ENCODE measurements around the gene AGA.

Gene AGA

DNA sequence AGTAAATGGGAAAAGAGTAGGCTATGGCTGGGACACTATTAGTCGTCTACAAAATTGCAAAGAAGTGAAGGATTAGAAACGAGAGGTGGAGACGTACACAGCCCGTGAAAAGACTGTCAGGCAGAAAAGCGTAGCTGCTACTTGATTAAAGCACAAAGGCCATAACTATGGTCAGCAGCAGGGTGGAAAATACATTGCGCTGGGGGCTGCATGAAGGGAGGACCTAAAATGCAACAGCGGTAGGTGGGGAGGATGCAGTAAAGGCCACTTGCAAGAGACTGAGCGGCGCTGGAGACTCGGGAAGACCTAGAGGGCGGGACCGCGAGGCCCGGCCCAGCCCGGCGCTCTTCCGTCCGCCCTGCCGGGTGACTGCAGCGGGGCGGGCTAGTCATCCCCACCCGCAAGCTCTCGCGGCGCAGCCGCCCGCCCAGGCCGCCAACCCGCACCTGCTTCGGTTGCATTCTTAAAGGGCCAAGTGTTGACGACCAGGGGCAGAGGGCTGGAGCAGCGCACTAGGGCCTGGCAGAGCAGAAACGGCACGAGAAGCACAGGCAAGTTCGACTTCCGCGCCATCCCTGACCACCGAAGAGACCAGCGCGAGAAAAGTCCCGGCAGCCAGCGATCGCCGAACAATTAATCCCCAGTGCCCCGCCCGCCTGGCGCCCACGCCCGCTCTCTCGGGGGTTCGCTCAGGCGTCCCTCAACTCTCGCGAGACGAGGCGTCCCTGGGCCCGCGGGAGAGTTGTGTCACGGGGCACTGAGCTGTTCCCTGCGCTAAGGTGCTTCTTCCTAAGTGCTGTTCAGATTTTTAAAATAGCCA lies at the start of gene AGA:
Gene AGA (minus strand): TSS at position 635 of the 820 bp plus-strand sequence. CDS start 62 bp downstream, at position 573.
- DNase-seq (ENCODE audit: low read depth, low spot score) = peak; percentile 74

DNA sequence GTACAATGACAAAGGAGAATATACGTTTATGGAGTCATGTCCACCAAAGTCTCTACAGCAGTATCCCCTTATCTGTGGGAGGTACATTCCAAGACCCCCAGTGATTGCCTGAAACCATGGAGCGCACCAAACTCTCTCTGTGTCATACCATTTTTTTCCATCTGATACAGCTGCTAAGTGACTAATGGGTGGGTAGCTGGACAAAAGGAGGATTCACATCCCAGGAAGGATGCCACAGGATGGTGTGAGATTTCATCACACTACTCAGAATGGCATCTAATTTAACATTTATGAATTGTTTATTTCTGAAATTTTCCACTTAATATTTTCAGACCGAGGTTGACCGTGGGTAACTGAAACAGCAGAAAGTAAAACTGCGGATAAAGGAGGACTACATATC lies 49.8 kb upstream of the AGA start:
- DNase-seq (ENCODE audit: low read depth, low spot score) = no peak

DNA sequence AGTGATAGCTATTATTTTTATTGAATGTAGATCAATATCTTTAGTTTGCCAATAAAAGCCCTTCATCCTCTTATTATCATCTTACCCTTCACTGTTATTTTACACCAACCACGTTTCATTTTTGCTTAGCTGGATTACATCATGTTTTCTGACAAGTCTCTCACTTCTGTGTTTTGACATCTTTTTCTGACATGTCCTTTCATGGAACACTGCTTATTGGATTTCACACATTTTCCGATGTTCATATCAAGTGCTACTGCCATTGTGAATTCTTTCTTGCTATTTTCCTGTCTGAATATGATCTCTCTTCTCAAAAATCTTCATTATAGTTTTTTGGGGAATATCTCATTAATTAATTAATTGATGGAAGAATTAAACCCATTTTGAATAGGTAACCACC lies 48.5 kb upstream of the AGA start:
- no peak for DNase-seq (ENCODE audit: low read depth, low spot score)

DNA sequence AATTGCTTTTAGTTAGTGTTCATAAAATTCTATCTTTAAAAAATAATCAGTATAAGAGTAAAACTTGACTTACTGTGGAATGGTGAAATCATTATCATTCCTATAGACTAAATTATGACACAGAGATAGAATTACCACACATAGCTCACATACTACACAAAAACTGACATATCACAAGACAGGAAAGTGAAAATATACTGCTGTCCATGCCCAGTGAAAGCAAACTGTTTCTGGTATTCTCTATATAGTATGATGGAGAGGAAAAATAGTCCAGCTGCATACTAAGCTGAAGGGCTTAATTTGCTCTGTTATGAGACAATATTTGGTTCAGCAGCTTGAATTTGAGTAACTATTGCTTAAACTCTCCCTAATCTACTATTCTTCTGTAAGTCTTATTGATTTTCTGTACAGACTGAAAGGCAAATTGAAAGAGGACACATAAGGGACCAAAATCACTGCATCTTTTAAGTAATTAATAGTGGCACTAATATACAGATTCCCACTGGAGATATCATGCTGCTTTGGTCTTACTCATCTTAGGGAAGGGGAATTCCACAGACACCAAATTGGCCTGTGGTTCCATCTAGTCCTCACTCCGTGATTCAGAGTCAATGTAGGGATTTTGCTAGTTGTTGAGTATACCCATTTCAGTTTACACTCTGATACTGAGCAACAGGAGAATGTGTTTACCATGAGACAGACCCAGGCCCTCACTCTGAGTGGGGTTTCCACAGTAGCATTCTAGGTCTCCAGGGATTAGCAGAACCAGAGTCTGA lies 47.4 kb upstream of the AGA start:
- no peak for DNase-seq (ENCODE audit: low read depth, low spot score)

DNA sequence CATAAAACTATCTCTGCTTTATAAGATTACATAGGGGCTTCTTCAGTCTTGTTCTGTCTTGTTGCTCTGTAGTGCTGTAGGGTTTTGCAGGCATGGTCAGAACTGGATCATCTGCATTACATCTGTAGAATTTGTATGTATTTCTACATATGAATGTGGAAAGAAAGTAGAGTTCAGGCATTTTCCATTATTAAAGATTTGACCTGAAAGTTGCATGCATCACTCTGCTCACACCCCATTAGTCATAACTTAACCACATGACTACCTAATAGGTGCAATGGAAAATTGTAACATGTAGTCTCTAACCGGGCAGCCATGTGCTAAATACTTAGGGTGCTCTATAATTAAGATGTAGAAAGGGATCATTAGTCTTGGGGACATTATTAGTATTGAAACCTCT lies 45.7 kb upstream of the AGA start:
- DNase-seq (ENCODE audit: low read depth, low spot score) = no peak

DNA sequence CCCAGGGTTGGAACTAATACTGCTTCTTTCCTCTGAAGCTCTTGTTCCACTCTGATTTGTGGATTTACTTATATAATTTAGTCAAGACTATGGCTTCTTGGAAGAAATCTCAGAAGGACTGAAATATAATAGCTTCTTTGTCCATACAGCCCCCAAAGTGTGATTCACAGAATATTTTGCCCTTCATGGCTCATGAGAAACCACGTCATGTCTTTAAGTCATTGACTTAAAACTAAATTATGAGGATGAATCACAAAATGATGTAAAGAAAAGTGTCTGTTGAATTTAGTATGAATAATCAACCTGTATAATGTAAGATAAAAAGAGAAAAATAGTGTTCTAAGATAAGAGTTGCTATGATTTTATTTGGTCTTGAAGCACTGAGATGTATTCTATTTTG lies 43.3 kb upstream of the AGA start:
- no peak for DNase-seq (ENCODE audit: low read depth, low spot score)

DNA sequence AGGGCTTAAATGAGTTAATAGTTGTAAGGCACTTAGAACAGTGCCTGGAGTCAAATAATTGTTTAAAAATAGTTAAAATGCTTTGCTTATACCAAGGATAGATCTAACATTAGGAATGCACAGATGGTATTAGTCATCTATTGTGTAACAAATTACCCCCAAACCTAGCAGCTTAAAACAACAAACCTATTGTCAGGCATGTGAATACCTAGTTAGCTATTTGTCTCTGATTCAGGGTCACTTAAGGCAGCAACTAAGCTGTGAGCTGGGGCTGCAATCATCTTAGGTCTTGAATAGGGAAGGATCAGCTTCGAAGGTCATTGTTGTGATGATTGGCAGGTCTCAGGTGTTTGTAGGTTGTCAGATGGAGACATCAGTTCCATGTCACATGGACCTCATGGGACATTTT lies 42.4 kb upstream of the AGA start:
- DNase-seq (ENCODE audit: low read depth, low spot score) = no peak

DNA sequence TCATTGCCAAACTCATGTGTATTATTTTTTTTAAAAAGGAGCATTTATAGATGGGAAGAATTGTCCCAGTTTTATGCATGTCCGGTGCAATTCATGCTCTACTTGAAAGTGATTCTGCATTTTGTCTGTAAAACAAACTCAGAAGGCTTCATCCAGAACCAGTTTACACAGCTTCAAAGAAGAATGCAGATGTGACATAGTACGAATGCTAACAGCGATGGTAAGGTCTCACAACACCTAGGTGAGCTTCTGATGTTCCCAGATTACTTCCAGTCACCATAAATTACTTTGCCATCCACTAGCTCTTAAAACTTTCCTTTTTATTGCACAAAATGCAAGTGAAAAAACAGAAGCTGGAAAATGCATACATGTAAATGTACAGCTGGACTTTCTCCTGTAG lies 41.5 kb upstream of the AGA start:
- no peak for DNase-seq (ENCODE audit: low read depth, low spot score)

DNA sequence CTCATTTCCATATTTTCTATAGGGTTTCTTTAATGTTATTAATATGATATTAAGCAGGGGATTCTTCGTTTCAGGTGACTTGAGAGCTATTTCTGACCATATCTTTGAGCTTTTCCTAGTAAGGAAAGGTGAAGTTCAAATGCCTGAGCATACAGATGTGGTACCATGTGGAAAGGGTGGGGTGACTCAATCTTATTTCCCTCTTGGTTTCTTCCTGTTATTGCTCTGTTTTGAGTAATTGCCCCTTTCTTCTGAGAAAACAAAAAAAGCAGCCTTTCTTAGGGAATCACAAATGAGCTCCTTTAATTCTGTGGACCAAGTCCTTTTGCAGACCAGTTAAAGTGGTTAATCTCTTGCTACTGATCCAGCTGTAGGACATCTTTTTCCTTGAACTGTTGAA lies 41.0 kb upstream of the AGA start:
- DNase-seq (ENCODE audit: low read depth, low spot score) = no peak

DNA sequence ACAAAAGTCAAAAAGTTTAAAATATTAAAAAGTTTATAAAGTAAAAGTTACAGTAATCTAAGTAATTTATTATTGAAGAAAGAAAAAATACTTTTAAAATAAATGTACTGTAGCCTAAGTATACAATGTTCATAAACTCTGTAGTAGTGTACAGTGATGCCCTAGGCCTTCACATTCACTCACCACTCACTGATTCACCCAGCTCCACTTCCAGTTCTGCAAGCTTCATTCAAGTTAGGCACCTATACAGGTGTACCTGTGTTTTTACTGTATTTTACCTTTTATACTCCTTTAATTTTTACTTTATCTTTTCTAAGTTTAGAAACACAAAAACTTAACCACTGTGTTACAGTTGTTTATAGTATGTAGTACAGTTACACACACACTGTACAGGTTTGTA lies 40.1 kb upstream of the AGA start:
- no peak for DNase-seq (ENCODE audit: low read depth, low spot score)

DNA sequence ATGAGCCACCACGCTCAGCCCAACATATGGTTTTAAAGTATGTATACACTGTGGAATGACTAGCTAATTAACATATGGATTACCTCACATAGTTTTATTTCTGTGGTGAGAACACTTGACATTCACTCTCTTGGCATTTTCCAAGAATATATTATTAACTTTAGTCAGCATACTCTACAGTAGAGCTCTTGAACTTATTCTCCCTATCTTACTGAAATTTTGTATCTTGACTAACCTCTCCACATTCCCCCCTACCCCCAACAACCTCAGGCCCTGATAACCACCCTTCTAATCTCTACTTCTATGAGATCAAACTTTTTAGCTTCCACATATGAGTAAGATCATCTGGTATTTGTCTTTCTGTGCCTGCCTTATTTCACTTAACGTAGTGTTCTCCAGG lies 38.6 kb upstream of the AGA start:
- no peak for DNase-seq (ENCODE audit: low read depth, low spot score)

DNA sequence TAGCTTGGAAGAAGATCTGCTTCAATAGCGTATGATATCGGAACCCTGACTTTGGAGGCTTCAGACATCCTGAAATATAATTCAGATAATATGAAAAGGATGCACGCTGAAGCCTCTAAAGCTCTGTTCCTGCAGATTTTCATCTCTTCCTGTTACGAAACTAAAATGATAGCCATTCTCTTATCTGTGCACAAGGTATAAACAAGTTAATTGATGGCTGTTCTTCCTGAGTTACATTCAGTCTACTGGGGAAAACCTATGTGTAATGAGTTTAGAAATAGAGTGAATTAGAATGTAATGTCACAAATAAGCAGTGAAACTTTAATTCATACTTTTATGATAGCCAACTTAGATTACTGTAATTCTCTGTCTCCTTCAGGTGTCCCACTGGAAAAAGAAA lies 36.8 kb upstream of the AGA start:
- no peak for DNase-seq (ENCODE audit: low read depth, low spot score)

DNA sequence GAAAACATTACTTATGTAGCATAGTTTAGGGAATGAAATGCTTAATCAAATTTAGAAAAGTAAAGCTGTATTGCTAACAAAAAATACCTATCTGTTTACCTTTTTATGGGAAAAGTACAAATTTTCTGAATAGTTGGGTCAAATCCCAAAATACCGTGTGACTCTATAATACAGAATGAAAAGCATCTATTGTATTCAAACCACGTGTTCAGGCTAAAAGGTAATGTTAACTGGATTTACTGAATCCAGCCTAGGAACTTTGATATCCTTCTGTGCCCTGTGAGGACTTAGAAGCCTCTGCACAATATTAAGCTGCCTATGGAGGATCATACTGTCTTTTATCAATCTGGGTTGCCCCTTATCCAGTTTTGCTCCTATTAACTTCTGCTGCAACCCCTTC lies 36.3 kb upstream of the AGA start:
- no peak for DNase-seq (ENCODE audit: low read depth, low spot score)

DNA sequence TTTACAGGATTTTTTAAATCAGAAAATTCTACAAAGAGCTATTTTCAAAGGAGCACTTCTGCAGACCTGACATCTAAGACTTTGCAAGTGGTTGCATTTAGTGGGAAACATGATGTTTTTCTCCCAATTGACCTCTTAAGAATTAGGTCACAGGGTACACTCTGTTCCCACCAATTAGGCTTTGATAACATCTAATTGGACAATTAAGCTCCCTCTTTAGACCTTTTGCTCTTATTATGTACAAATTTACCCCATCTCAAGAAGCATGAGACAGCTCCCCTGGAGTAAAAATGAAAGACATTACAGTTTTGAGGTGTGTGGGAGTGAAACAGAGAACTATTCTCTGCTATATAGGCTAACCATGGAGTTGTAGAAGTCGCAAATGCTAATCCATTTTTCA lies 31.8 kb upstream of the AGA start:
- no peak for DNase-seq (ENCODE audit: low read depth, low spot score)

DNA sequence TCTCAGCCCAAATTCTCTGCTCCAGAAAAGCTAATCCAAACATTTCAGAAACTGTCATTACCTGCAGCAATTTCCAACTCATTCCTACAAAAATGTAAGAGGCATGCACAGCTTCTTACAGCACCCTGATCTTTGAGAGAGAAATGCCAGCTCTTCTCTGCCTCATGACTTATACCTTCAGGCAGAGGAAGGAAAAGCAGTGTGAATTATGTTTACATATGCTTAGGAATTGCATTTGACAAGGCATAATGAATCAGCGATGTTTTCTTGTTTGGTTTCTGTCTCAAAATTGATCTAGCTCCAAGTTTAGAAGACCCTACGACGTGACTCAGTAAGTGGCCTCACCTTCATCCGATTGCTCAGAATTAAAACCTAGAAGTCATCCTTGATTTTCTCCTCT lies 21.8 kb upstream of the AGA start:
- DNase-seq (ENCODE audit: low read depth, low spot score) = no peak

DNA sequence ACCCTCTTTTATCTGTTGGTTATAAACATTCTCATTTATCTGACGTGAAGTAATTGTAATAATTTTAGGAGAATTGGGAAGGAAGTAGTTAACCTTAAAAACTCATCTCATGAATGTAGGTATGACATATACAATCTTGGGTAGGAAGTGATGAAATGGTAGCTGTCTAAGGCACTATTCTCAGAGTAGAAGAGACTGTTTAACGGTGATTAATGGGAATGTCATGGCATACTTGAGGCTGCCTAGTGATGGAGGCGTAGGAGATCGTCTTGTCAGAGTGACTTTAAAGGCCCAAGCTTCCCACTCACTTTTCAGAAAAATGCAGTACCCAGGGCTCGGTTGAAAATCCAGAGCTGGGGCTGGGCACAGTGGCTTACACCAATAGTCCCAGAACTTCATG lies 19.4 kb upstream of the AGA start:
- no peak for DNase-seq (ENCODE audit: low read depth, low spot score)

DNA sequence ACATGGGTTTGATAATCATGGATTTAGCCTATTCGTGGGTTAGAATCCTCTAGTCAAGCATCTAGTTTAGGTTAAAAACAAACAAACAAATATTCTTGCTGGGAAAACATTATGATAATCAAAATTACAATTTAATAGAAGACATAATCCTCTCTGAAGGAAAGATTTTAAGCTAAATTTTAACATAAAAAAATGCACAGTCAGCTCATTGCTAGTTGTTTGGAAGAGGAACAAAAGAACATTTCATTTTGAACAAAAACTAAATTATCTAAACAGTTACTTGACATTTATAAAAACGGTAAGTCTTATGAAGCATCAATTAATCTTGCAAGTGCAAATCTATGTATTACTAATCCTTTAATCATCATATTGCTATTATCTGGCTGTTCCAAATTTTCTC lies 18.2 kb upstream of the AGA start:
- no peak for DNase-seq (ENCODE audit: low read depth, low spot score)

DNA sequence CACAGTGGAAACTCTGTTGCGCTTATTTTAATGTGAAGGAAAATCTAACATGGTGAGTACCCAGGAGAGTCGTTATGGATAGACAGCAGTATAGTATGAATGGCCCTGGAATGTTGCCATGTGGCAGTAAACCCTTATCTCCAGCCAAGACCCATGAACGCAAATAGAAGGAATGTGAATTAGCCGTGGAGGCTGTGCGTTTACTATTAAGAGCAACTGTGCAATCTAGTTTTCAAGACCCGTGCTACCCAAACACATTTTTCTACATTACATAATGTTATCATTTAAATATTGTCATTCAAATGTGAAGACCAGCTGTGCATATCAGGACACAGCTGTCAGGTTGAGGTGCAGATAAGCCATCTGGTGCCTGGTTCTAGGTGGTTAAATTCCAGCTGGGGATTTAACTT lies 13.3 kb upstream of the AGA start:
- no peak for DNase-seq (ENCODE audit: low read depth, low spot score)

DNA sequence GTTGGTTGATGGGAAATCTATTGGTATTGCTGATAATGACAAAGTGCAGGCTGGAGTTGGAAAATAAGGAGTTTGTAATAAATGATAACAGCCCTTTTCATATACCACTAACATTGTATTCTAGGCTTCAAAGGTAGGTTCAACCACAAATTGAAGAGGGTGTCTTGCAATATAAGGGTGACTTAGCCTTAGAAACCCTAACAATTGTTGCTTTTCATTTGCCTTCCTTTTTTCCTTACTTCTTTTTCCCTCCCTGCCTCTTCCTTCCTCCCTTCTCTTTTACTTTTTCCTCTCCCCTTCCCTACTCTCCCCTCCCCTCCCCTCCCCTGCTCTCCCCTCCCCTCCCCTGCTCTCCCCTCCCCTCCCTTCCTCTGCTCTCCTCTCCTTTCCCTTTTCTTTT lies 10.9 kb upstream of the AGA start:
- no peak for DNase-seq (ENCODE audit: low read depth, low spot score)

DNA sequence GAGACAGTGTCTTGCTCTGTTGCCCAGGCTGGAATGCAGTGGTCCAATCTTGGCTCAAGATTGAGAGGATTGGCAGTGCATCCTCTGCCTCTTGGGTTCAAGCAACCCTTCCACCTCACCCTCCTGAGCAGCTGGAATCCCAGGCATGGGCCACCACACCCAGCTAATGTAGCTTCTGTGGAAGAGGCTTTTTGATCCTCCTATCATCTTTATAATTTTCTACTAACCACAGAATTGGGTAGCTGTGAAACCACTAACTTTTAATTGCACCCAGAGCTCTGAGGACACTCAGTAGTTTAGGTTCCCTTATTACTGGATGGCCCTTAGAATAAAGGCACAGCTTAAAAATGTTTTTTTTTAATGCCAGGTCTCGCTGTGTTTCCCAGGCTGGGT lies 8.9 kb upstream of the AGA start:
- no peak for DNase-seq (ENCODE audit: low read depth, low spot score)

DNA sequence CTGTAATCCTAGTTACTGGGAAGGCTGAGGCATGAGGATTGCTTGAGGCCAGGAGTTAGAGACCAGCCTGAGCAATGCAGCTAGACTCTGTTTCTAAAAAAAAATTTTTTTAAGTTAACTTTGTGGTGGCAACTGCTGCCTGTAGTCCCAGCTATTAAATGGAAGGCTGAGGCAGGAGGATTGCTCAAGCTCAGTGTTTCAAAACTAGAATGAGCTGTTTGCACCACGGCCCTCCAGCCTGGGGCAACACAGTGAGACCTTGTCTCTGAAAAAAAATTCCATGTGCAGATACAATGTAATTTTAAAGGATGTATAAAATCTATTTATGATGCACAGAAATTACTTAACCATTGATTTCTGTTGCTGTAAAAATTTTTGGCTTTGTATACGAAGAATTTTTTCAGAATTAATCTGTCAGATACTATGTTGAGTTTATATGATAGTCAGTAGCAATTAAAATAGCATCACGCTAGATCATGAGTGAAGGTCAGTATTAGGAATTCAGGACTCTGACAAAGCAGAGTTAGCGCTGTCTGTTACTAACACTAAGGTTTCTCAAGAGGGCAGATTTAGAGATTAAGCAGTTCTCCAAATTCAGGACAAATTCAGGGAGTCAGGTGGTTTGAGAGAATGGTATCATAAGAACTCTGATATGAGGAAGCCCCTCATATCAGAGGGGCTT lies 8.3 kb upstream of the AGA start:
- no peak for DNase-seq (ENCODE audit: low read depth, low spot score)

DNA sequence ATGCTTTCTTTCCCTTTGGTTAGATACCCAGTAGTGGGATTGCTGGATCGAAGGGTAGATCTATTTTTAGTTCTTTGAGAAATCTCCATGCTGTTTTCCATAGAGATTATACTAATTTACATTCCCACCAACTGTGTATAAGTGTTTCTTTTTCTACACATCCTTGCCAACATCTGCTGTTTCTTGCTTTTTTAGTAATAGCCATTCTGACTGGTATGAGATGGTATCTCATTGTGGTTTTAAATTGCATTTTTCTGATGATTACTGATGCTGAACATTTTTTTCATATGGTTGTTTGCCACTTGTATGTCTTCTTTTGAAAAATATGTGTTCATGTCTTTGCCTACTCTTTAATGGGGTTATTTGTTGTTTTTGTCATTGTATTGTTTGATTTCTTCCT lies 6.6 kb upstream of the AGA start:
- no peak for DNase-seq (ENCODE audit: low read depth, low spot score)
